ENCODE measurements around the gene OR3A2.

GRCh38 chr17:3433741-3434140, 47.6 kb upstream of the OR3A2 start, which contains the start of gene OR1E2:
- TF ChIP-seq POLR2AphosphoS5 (IDR thresholded peaks at IDR 0.05), result no peak
- TF ChIP-seq EP300 (IDR thresholded peaks at IDR 0.05), result no peak

Measured in stomach (tissue), 4 donors.